ENCODE data around the gene CIC.

GRCh38 chr19:42274065-42274682 is 5.1 kb downstream of the CIC start:
- TF ChIP-seq CTCF (IDR thresholded peaks at IDR 0.05) (no peak), POLR2A (IDR thresholded peaks at IDR 0.05) (no peak)

Measured in esophagus squamous epithelium (tissue), 4 donors.